Stomach (tissue), 4 donors: ENCODE measurements around the gene SPOCK2.

Source experiments
- EP300 ChIP-seq: sonication (generic); formaldehyde crosslinking; IDR thresholded peaks from one replicate; pipeline ENCODE4 v1.6.1; 2017; ENCODE audit warnings: antibody characterized with exemption
- TF ChIP-seq, protein P1 (sequence below), 7 experiments: fragments of 450-650 bp in 4 of 7; fragments of 200-600 bp in 3 of 7; sonication (generic) in 3 of 7; IDR thresholded peaks; one replicate each; pipeline ENCODE4 v1.5.1; 2016 to 2019; ENCODE audit warnings: antibody characterized with exemption in 7 of 7, control low read depth in 2 of 7, mild to moderate bottlenecking in 1 of 7

DNA sequence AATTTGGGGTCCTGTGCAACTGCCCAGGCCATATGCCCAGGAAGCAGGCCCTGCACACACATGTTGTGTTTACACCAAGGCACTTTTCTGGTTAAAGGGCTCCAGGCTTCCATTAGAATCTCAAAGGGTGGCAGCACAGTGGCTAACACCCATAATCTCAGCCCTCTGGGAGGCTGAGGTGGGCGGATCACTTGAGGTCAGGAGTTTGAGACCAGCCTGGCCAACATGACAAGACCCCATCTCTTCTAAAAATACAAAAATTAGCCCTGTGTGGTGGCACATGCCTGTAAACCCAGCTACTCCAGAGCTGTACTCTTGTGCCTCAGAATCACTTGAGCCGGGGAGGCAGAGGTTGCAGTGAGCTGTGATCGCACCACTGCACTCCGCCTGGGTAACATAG, 53.6 kb downstream of the SPOCK2 start:
- TF ChIP-seq, protein P1, sequence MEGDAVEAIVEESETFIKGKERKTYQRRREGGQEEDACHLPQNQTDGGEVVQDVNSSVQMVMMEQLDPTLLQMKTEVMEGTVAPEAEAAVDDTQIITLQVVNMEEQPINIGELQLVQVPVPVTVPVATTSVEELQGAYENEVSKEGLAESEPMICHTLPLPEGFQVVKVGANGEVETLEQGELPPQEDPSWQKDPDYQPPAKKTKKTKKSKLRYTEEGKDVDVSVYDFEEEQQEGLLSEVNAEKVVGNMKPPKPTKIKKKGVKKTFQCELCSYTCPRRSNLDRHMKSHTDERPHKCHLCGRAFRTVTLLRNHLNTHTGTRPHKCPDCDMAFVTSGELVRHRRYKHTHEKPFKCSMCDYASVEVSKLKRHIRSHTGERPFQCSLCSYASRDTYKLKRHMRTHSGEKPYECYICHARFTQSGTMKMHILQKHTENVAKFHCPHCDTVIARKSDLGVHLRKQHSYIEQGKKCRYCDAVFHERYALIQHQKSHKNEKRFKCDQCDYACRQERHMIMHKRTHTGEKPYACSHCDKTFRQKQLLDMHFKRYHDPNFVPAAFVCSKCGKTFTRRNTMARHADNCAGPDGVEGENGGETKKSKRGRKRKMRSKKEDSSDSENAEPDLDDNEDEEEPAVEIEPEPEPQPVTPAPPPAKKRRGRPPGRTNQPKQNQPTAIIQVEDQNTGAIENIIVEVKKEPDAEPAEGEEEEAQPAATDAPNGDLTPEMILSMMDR (IDR thresholded peaks at IDR 0.05): no peak
- TF ChIP-seq EP300: no peak
